NOMO-1 (cell line): ENCODE results near the gene HSD17B3.
"Not testable (repeated sequence)": the region's sequence is repeated elsewhere in the genome, so short reads cannot be mapped to it uniquely, and the experiment has no call there.

Experiments
- DNase-seq, 2 experiments: peaks; one replicate each; lab custom pipeline; 2025; ENCODE audit not compliant: unreplicated experiment in 2 of 2; lab: John Stamatoyannopoulos, UW

HSD17B3 gene

DNA sequence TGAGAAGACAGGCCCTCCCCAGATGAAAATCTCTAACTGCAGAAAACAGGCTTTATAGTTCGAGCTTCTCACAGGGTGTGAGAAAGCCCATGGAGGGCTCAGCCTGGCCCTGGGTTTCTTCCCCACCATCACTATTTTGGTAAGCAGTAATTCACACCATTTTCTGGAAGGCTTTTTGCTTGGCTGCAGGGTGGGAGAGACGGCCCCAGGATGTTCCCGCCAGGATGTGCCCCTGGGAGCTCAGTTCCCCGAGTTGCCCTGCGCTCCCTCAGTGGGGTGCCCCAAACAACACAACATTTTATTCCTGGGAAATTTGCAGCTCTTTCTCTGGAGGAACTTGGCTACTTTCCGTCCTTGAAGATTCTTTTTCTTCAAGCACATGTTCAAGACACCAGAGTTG lies 100.8 kb downstream of the HSD17B3 start:
- DNase-seq, result no peak

GRCh38 chr9:96199006-96199405 lies 103.0 kb downstream of the HSD17B3 start:
- no peak for DNase-seq

GRCh38 chr9:96195541-96195940 lies 106.4 kb downstream of the HSD17B3 start:
- no peak for DNase-seq

DNA sequence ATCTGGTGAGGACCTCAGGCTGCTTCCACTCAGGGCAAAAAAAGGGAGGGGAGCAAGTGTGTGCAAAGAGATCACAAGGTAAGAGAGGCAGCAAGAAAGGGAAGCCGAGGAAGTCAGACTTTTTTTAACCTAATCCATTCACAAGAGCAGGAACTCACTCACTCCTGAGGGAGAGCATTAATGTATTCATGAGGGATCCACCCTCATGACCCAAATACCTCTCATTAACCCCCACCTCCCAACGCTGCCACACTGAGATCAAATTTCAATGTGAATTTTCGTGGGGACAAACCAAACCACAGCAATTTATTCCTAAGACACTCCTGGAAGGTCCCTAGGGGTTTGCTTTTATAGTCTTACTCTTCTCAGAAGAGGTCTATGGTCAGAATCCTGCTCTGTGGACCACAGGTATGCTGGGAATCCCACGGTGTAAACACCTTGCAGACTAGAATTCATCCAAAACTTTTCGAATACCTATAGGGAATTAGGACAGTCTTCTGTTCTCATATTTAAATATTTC lies 108.7 kb downstream of the HSD17B3 start:
- DNase-seq, result no peak

- no peak for DNase-seq
Measured at GRCh38 chr9:96192710-96193109, 109.3 kb downstream of the HSD17B3 start.

- no peak for DNase-seq
Measured at GRCh38 chr9:96189995-96190394, 112.0 kb downstream of the HSD17B3 start.

- DNase-seq, result not testable (repeated sequence)
Measured at GRCh38 chr9:96189581-96189980, 112.4 kb downstream of the HSD17B3 start.

DNA sequence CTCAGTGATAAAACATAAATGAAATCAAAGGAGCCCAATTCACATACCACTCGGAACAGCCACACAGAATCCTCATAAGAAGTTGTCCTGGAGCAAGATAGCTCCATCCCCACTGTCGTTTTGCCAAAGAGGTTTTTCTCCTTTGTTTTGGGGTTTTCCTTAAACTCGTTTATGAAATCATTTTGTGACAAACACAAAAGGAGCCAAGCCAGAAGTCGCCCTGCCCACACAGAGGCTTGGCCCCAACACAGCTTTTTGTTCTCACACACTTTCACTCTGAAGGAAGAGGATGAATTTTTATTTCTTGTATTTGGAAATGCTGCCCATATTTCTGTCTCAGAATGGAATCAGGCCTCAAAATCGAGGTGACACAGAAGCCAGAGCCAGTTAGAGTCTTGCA lies 113.4 kb downstream of the HSD17B3 start:
- DNase-seq, result no peak

DNA sequence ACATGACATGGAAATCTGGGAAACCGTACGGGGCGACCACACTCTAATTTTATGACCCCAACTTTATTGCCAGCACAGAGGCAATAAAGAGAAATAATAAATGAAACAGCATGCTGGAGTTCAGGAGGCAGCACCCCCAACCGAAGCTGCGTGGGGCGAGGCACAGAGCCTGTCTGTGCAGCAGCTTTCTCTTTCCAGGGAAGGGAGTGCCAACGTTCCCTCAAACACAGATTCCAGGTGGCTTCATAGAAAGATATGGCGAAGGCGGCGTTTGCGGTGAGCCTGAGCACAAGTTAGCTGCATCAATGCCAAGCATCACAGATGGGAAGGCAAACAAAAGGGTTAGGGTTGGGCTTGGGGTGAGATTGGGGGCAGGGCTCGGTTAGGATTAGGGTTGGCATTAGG lies 114.8 kb downstream of the HSD17B3 start:
- DNase-seq, result no peak

- DNase-seq, result no peak
Measured at GRCh38 chr9:96186591-96187011, 115.4 kb downstream of the HSD17B3 start.

DNA sequence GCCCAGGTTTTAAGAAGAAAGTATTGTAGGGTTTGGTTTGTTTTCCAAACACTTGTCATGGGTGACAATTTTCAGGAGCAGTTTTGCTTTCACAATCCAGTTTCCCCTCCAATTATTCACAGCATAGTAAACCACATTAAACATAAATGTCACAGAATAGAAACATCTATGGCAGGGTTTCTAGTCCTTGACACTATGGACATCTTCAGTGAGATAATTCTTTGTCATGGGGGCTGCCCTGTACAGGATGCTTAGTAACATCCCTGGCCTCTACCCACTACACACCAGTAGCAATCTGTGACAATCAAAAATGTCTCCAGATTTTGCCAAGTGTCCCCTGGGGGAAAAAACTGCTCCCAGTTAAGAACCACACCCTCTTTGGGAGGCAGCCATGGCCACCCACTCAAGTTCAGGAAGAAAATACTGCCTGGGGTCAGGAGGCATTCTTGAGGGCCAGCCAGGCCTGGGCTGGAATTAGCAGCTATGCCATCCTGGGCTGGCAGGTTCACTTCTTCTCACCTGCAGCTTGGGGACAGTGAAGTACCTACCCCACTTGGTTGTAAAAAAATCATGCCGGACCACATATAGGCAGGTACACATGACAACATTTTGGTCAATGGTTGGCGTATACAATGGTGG lies 116.3 kb downstream of the HSD17B3 start:
- no peak for DNase-seq
